Ovary (tissue), 3 donors: ENCODE data around the gene ROGDI.

Experiments
- CTCF ChIP-seq, 3 donors: fragments of 450-650 bp in 2 of 3; fragments of 200-600 bp in 1 of 3; IDR thresholded peaks; one replicate each; pipeline versions ENCODE4 v1.5.1 to v1.8.0; 2016 to 2022; ENCODE audit warnings: antibody characterized with exemption in 3 of 3, mild to moderate bottlenecking in 1 of 3
- EP300 ChIP-seq: sonication (generic); formaldehyde crosslinking; IDR thresholded peaks from one replicate; pipeline ENCODE4 v1.6.1; 2017; ENCODE audit warnings: antibody characterized with exemption
- POLR2A ChIP-seq: fragments of 450-650 bp; IDR thresholded peaks from one replicate; pipeline ENCODE4 v1.6.1; 2017; ENCODE audit warnings: antibody characterized with exemption, mild to moderate bottlenecking, moderate library complexity
- donor health status: DM: no; HTN: no; CAD: no.

DNA sequence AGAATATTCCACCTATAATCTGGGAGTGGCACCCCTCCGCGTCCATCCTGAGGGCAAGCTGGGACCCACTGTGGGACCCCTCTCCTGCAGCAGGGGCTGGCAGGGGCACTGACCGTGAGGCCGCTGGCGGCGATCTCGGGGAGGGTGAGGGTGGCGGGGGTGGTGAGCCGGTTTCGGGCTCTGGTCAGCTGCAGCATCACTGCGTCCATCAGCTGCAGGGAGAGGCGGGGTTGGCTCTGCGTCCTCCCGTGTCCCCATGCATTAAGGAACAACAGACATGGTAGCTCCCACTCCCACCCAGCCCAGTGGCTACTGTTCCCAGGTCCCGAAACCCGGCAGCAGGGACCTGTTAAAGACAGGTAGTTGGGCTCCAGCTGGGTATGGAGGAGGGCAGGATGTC is 4.0 kb downstream of the ROGDI start:
- TF ChIP-seq CTCF (IDR thresholded peaks at IDR 0.05), result no peak
- no peak for TF ChIP-seq POLR2A
- no peak for TF ChIP-seq EP300
